Hematopoietic multipotent progenitor cell treated with erythropoietin and hydrocortisone succinate and interleukin-3 and kit ligand, for 4 days (in vitro differentiated cells): Measurements from ENCODE around the gene ZIC5.
A peak's percentile ranks its signal among the peaks of the same experiment; 100 is the strongest.

Experiments used
- DNase-seq: peaks from one replicate; pipeline ENCODE4 v3.0.0-alpha.2; 2015

Gene ZIC5

GRCh38 chr13:99929866-99930265 lies 41.7 kb downstream of the ZIC5 start:
- no peak for DNase-seq

GRCh38 chr13:99926014-99926731 lies 45.4 kb downstream of the ZIC5 start:
- no peak for DNase-seq

GRCh38 chr13:99923877-99924582 lies 47.5 kb downstream of the ZIC5 start:
- no peak for DNase-seq

GRCh38 chr13:99922631-99923404 lies 48.7 kb downstream of the ZIC5 start:
- DNase-seq = no peak

- no peak for DNase-seq
Measured at GRCh38 chr13:99919132-99919531, 52.4 kb downstream of the ZIC5 start.

GRCh38 chr13:99916366-99917103 lies 55.0 kb downstream of the ZIC5 start:
- peak; percentile 78 for DNase-seq

- DNase-seq = no peak
Measured at GRCh38 chr13:99913167-99913566, 58.4 kb downstream of the ZIC5 start.
